ENCODE measurements around the gene SLC29A4.
"Not testable (repeated sequence)": the region's sequence is repeated elsewhere in the genome, so short reads cannot be mapped to it uniquely, and the experiment has no call there.

SLC29A4 gene

GRCh38 chr7:5282543-5283316 lies at the start of gene SLC29A4:
Gene SLC29A4, plus strand, starts transcription at chr7:5282943. Its CDS starts 4,874 bp downstream, at chr7:5287817.
- peak; percentile 66 for DNase-seq

- no peak for DNase-seq
Measured at GRCh38 chr7:5234852-5235831, 47.6 kb upstream of the SLC29A4 start.

- no peak for DNase-seq
Measured at GRCh38 chr7:5237286-5237685, 45.5 kb upstream of the SLC29A4 start.

- no peak for DNase-seq
Measured at GRCh38 chr7:5238500-5238899, 44.2 kb upstream of the SLC29A4 start.

GRCh38 chr7:5243261-5243660 lies 39.5 kb upstream of the SLC29A4 start:
- no peak for DNase-seq

GRCh38 chr7:5248201-5248885 lies 34.4 kb upstream of the SLC29A4 start:
- peak; percentile 99 for DNase-seq

DNA sequence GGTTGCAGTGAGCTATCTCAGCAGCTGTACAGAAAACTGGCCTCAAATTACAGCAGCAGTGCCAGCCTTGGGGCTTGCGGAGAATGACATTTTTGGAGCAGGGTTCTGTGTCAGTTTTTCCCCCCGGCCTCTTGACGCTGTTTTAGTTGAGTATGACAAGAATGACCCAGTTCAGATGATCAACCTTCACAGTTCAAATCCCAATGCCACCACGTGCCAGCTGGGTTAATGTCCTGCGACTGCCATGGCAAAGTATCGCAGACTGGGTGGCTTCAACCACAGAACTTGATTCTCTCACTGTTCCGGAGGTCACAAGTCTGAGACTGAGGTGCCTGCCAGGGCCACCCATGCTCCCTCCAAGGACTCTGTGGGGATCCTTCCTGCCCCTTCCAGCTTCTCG lies 32.0 kb upstream of the SLC29A4 start:
- DNase-seq, result not testable (repeated sequence)

DNA sequence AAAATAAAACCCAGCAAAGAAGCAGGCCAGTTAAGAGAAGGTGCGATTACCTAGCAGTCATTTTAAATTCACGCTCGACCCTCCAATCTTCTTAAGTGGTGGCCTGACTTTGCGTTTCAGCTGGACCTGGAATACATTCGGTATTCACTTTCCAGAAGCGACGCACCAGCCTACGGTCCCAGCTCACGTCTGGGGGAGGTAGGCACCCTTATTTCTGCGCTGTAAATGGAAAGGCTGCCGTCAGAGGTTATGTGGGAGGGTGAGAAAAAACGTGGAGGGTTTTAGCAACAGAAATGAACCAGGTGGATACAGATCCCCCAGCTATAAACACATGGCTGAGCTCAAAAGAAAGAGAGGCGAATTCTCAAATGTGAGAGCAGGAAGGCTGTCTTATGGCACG lies 29.2 kb upstream of the SLC29A4 start:
- not testable (repeated sequence) for DNase-seq

DNA sequence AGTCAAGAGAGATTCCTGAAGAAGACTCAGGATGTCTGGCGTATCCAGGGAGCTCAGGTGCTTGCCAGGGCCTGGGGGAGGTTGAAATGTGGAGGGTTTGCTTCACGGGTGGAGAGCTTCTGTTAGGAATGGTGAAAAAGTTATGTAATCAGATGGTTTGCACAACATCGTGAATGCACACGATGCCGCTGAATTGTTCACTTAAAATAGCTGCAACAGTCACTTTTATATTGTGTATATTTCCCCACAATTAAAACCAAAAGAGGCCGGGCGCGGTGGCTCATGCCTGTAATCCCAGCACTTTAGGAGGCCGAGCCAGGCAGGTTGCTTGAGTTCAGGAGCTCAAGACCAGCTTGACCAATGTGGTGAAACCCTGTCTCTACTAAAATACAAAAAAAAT lies 28.4 kb upstream of the SLC29A4 start:
- DNase-seq, result not testable (repeated sequence)

- no peak for DNase-seq
Measured at GRCh38 chr7:5255832-5256231, 26.9 kb upstream of the SLC29A4 start.

GRCh38 chr7:5260530-5261068 lies 22.1 kb upstream of the SLC29A4 start:
- DNase-seq, result not testable (repeated sequence)

DNA sequence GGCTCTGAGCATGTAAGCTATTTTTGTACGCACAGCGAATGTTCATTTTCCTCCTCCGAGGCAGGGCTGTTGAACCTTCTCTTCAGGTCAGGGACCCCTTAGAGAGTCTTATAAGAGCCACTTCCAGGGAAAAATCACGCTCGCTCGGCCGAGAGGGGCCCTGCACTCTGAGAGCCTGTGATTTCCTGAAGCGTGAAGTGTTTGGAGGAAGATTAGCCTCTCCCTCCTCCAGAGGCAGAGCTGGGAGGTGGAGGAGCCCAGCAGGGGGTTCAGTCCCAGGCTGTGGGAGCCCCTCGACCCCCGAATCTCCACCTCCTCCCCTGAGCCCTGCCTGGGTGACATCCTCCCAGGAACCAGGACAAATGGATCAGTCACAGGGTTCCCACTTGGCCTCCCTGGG lies 19.7 kb upstream of the SLC29A4 start:
- not testable (repeated sequence) for DNase-seq

GRCh38 chr7:5265320-5266190 lies 17.2 kb upstream of the SLC29A4 start:
- DNase-seq, result no peak

DNA sequence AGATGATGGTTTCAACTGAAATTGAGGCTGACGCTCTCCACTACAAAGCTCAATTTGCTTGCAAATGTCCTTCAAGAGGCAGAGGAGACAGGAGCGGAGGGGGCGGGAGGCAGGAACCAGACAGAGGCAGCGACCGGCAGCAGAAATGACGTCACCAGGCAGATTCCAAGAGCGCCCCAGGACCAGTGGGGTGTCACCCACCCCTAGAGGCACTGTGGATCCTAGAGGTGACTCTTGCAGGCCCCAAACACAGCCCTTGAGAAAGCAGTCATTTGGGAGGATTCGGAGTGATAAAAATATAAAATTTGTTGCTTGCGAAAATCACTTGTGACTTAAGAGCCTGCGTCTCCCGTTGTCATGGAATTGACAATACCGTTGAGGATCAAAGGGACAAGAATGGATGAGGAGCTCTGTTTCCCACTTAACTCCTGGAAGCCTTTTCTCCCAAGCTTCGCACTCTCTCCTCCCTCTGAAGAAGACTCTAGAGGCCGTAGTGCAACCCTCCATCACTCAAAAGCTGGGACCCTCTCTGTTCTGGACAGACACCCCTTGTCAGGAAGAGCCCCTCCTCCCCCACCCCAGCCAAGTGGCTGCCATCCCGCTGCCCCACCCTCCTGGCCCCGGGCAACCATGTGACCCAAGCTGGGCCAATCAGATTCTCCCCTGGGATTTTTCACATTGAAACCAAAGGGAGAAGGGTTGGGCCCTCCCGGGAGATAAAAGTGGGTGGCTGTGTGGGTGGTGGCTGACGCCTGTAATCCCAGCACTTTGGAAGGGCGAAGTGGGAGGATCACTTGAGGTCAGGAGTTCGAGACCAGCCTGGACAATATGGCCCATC lies 16.3 kb upstream of the SLC29A4 start:
- peak; percentile 32 for DNase-seq

GRCh38 chr7:5267829-5268228 lies 14.9 kb upstream of the SLC29A4 start:
- not testable (repeated sequence) for DNase-seq

DNA sequence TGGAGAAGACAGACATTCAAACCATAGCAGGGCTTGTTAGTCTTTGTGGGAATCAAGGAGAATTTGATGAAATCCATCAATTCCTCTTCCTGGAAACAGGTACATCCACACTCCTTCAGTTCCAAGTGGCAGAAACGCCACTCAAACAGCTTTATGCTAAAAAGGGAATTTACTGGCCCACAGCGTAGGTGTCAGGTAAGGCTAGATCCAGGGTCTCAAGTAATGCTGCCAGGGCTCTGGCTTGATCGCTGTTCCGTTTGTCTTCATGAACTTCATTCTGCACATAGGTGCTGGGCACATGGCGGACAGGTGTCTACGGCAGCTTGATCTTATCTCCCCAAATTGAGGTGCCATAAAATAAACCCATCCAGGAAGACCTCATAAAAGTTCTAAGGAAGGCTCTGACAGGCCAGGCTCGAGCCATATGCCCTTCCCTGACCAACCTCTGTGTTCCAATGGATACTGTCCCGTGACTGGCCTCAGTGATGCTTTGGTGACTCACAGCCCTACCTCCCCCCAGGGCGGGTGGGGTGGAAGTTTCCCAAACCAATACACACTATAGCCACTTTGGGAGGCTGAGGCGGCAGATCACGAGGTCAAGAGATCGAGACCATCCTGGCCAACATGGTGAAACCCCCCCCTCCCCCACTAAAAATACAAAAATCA lies 12.6 kb upstream of the SLC29A4 start:
- DNase-seq, result not testable (repeated sequence)

GRCh38 chr7:5270788-5271187 lies 12.0 kb upstream of the SLC29A4 start:
- peak; percentile 97 for DNase-seq

DNA sequence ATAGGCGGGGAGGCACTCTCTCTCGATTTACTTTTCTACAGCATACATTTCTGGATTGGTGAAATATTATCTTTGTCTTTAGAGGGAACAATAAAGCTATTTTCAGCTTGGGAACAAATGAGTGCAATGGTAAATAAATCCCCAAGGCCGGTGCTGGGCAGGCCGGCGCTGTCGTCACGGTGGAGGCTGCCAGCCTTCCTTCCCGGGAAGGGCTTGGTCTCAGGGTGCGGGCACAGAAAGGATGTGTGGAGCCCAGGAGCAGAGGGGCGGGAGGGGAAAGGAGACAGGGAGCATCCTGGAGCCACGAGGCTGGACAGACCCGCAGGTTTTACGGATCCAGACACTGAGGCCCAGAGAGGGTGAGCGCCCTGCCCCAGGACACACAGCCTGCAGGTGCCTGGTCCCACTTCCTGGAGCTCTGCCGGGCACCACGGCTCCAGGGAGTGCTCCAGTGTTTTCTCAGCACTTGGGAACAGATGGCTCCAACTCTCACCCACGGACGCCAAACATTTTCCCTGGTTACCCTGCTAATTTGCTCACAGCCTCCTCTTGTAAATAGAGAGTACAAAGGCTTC lies 8.8 kb upstream of the SLC29A4 start:
- DNase-seq, result not testable (repeated sequence)

GRCh38 chr7:5274441-5274840 lies 8.3 kb upstream of the SLC29A4 start:
- DNase-seq, result no peak

DNA sequence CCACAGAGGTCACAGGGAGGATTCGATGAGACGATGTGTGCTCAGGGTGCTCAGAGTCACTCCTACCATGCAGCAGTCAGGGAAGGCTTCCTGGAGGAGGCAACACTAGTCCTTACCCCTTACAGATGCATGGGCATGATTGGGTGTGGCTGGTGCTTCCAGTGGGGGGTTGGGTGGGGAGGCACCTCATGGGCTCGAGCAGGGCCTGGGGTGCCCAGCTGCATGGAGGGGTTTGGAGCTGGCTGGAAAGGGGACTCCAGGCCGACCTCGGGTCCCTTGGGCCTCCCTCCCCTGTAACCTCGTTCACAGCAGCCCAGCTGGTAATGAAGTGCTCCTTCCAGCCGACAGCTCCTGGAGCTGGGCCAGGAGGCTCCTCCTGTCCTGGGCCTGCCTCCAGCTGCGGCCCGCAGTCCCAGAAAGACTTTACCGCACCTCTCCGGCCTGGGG lies 7.7 kb upstream of the SLC29A4 start:
- peak; percentile 54 for DNase-seq

Data from NCI-H82 (cell line).